ENCODE measurements around the gene SULF2.

SULF2 gene

DNA sequence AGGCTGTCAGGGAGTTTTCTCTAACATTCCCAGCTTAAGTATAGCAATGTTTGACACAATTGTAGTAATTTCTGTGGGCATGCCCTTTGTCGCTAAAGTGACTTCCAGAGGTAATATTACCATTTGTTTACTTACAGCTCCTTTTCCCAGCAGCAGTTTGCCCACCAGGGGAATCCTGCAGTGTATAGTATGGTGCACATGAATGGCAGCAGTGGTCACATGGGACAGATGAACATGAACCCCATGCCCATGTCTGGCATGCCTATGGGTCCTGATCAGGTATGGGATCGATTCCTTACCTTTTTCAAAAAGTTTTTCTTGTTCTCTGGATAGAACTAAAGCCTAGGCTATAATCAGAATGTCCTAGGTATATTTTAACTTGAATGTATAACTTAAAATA lies 132.5 kb downstream of the SULF2 start:
- peaks cover 41% of the 10 kb centered on the region for H3K4me1 ChIP-seq (ENCODE audit: control insufficient read depth, insufficient read depth, low read length)
- no peaks in the 10 kb centered on the region for H3K27me3 ChIP-seq (ENCODE audit: control insufficient read depth, insufficient read depth, low read length)
- no peaks in the 10 kb centered on the region for H3K9me3 ChIP-seq (ENCODE audit: control insufficient read depth, insufficient read depth, low read length)
- H3K27ac ChIP-seq (ENCODE audit: low read depth, low read length): no peak overlapping the region
- H3K4me3 ChIP-seq (ENCODE audit: low read depth, low read length): no peak overlapping the region
- no peak overlapping the region; the same call in 1 of the 2 replicates for H3K9ac ChIP-seq (ENCODE audit: low read depth, low read length)
- peaks cover 48% of the 10 kb centered on the region for H3K36me3 ChIP-seq (ENCODE audit: control insufficient read depth, insufficient read depth, low read length)

- Histone ChIP-seq H3K27ac (ENCODE audit: low read depth, low read length) (no peak overlapping the region), H3K36me3 (ENCODE audit: control insufficient read depth, insufficient read depth, low read length) (peaks cover 51% of the 10 kb centered on the region)
These were observed 133.0 kb downstream of the SULF2 start for GRCh38 chr20:47652301-47652700.

DNA sequence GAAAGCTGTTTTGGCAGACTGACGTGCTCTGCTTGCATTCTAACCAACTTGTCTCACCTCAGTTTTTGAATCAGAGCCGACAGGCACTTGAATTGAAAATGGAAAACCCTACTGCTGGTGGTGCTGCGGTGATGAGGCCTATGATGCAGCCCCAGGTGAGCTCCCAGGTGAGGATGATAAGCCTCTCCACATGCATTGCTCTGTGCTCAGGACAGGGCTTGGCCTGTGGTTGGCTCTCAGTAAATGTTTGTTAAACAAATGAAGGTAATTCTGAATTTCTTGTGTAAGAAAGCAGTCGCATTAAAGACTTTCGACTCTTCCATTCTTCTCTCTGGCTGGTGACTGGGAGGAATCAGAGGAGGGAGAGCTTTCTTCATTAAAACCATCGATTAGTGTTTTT lies 136.3 kb downstream of the SULF2 start:
- Histone ChIP-seq H3K36me3 (ENCODE audit: control insufficient read depth, insufficient read depth, low read length) (peaks cover 55% of the 10 kb centered on the region), H3K4me1 (ENCODE audit: control insufficient read depth, insufficient read depth, low read length) (peaks cover 32% of the 10 kb centered on the region), H3K27ac (ENCODE audit: low read depth, low read length) (peak overlapping the region; percentile 76), H3K9ac (ENCODE audit: low read depth, low read length) (peak overlapping the region; percentile 27; the same call in 1 of the 2 replicates), H3K4me3 (ENCODE audit: low read depth, low read length) (no peak overlapping the region), H3K27me3 (ENCODE audit: control insufficient read depth, insufficient read depth, low read length) (no peaks in the 10 kb centered on the region), H3K9me3 (ENCODE audit: control insufficient read depth, insufficient read depth, low read length) (no peaks in the 10 kb centered on the region)

More at GRCh38 chr20:47652301-47652700, 133.0 kb downstream of the SULF2 start:
- Histone ChIP-seq H3K9me3 (ENCODE audit: control insufficient read depth, insufficient read depth, low read length) (no peaks in the 10 kb centered on the region), H3K4me1 (ENCODE audit: control insufficient read depth, insufficient read depth, low read length) (peaks cover 42% of the 10 kb centered on the region), H3K9ac (ENCODE audit: low read depth, low read length) (no peak overlapping the region), H3K27me3 (ENCODE audit: control insufficient read depth, insufficient read depth, low read length) (no peaks in the 10 kb centered on the region), H3K4me3 (ENCODE audit: low read depth, low read length) (no peak overlapping the region)

- Histone ChIP-seq H3K4me1 (ENCODE audit: control insufficient read depth, insufficient read depth, low read length) (peaks cover 25% of the 10 kb centered on the region), H3K9ac (ENCODE audit: low read depth, low read length) (no peak overlapping the region), H3K27ac (ENCODE audit: low read depth, low read length) (no peak overlapping the region), H3K36me3 (ENCODE audit: control insufficient read depth, insufficient read depth, low read length) (peaks cover 54% of the 10 kb centered on the region), H3K9me3 (ENCODE audit: control insufficient read depth, insufficient read depth, low read length) (no peaks in the 10 kb centered on the region), H3K27me3 (ENCODE audit: control insufficient read depth, insufficient read depth, low read length) (no peaks in the 10 kb centered on the region), H3K4me3 (ENCODE audit: low read depth, low read length) (no peak overlapping the region)
These were observed 137.3 kb downstream of the SULF2 start for GRCh38 chr20:47647994-47648393.

DNA sequence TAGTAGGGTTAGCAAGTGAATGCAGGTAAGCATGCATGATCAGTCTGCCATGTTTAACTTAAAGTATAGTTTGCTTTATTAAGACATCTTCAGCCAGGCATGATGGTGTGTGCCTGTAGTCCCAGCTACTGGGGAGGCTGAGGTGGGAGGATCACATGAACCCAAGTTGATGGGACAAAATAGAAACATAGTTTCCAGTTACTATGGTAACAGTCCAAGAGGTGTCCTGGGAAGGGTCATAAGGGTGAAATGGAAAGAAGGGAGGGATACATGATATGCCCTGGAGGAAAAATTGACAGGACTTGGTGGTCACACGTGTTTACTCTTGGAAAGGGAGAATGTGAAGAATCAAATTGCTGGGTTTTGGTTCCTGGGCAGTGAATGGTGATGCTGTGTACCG lies 139.6 kb downstream of the SULF2 start:
- Histone ChIP-seq H3K27ac (ENCODE audit: low read depth, low read length) (no peak overlapping the region), H3K9ac (ENCODE audit: low read depth, low read length) (no peak overlapping the region), H3K4me3 (ENCODE audit: low read depth, low read length) (no peak overlapping the region), H3K4me1 (ENCODE audit: control insufficient read depth, insufficient read depth, low read length) (peaks cover 25% of the 10 kb centered on the region), H3K36me3 (ENCODE audit: control insufficient read depth, insufficient read depth, low read length) (peaks cover 48% of the 10 kb centered on the region), H3K9me3 (ENCODE audit: control insufficient read depth, insufficient read depth, low read length) (no peaks in the 10 kb centered on the region), H3K27me3 (ENCODE audit: control insufficient read depth, insufficient read depth, low read length) (no peaks in the 10 kb centered on the region)

GRCh38 chr20:47642624-47643023 lies 142.7 kb downstream of the SULF2 start:
- Histone ChIP-seq H3K9ac (ENCODE audit: low read depth, low read length) (no peak overlapping the region), H3K4me1 (ENCODE audit: control insufficient read depth, insufficient read depth, low read length) (0 out of 2 replicates have a peak, but pooled peaks cover 3% of the 10 kb centered on the region), H3K4me3 (ENCODE audit: low read depth, low read length) (no peak overlapping the region), H3K36me3 (ENCODE audit: control insufficient read depth, insufficient read depth, low read length) (peaks cover 69% of the 10 kb centered on the region), H3K27me3 (ENCODE audit: control insufficient read depth, insufficient read depth, low read length) (no peaks in the 10 kb centered on the region), H3K9me3 (ENCODE audit: control insufficient read depth, insufficient read depth, low read length) (no peaks in the 10 kb centered on the region), H3K27ac (ENCODE audit: low read depth, low read length) (no peak overlapping the region)

DNA sequence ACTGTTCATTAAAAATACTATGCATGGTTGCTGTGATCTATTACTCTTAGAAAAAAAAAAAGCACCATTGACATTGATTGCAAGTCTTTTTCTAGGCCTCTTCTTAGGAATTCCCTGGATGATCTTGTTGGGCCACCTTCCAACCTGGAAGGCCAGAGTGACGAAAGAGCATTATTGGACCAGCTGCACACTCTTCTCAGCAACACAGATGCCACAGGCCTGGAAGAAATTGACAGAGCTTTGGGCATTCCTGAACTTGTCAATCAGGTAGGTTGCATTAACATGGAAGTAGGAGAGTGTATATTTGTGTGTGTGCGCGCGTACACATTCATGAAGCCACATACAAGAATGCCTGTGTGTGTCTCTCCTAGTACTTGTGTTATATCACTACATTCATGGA lies 143.2 kb downstream of the SULF2 start:
- H3K9ac ChIP-seq (ENCODE audit: low read depth, low read length): no peak overlapping the region

GRCh38 chr20:47638851-47639250 lies 146.4 kb downstream of the SULF2 start:
- H3K4me3 ChIP-seq (ENCODE audit: low read depth, low read length): no peak overlapping the region
- H3K9me3 ChIP-seq (ENCODE audit: control insufficient read depth, insufficient read depth, low read length): no peaks in the 10 kb centered on the region
- no peaks in the 10 kb centered on the region for H3K27me3 ChIP-seq (ENCODE audit: control insufficient read depth, insufficient read depth, low read length)
- no peak overlapping the region for H3K9ac ChIP-seq (ENCODE audit: low read depth, low read length)
- H3K27ac ChIP-seq (ENCODE audit: low read depth, low read length): no peak overlapping the region
- no peaks in the 10 kb centered on the region for H3K4me1 ChIP-seq (ENCODE audit: control insufficient read depth, insufficient read depth, low read length)
- peaks cover 76% of the 10 kb centered on the region for H3K36me3 ChIP-seq (ENCODE audit: control insufficient read depth, insufficient read depth, low read length)

More for the DNA sequence above, 143.2 kb downstream of the SULF2 start:
- Histone ChIP-seq H3K9me3 (ENCODE audit: control insufficient read depth, insufficient read depth, low read length) (no peaks in the 10 kb centered on the region), H3K4me3 (ENCODE audit: low read depth, low read length) (no peak overlapping the region), H3K36me3 (ENCODE audit: control insufficient read depth, insufficient read depth, low read length) (peaks cover 69% of the 10 kb centered on the region), H3K27me3 (ENCODE audit: control insufficient read depth, insufficient read depth, low read length) (no peaks in the 10 kb centered on the region), H3K27ac (ENCODE audit: low read depth, low read length) (no peak overlapping the region), H3K4me1 (ENCODE audit: control insufficient read depth, insufficient read depth, low read length) (no peaks in the 10 kb centered on the region)

DNA sequence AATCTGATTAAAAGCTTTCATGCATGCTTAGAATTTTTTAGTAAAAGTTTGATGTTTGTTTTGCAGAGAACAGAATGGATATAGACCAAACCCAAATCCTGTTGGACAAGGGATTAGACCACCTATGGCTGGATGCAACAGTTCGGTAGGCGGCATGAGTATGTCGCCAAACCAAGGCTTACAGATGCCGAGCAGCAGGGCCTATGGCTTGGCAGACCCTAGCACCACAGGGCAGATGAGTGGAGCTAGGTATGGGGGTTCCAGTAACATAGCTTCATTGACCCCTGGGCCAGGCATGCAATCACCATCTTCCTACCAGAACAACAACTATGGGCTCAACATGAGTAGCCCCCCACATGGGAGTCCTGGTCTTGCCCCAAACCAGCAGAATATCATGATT lies 150.0 kb downstream of the SULF2 start:
- Histone ChIP-seq H3K4me1 (ENCODE audit: control insufficient read depth, insufficient read depth, low read length) (no peaks in the 10 kb centered on the region), H3K4me3 (ENCODE audit: low read depth, low read length) (no peak overlapping the region), H3K27ac (ENCODE audit: low read depth, low read length) (no peak overlapping the region), H3K36me3 (ENCODE audit: control insufficient read depth, insufficient read depth, low read length) (peaks cover 67% of the 10 kb centered on the region), H3K9me3 (ENCODE audit: control insufficient read depth, insufficient read depth, low read length) (no peaks in the 10 kb centered on the region), H3K9ac (ENCODE audit: low read depth, low read length) (no peak overlapping the region), H3K27me3 (ENCODE audit: control insufficient read depth, insufficient read depth, low read length) (no peaks in the 10 kb centered on the region)

DNA sequence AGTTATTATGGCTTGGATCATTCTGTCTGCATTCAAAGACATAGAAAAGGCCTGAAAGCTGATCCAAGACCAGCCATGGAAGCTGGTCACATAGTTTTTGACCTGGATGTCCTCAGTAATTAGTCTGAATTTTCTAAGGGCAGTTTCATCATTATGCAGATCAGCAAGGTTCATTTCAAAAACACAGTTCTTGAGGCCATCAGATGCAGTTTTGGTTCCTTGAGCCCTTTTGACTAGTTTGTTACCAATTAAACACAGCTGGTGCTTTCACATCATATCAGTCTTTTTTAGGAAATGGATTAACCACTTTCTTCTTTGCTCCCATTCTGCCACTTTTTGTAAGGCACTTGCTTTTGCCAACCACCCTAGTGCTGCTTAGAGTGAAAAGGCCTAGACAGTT lies 154.2 kb downstream of the SULF2 start:
- H3K27me3 ChIP-seq (ENCODE audit: control insufficient read depth, insufficient read depth, low read length): no peaks in the 10 kb centered on the region
- peaks cover 56% of the 10 kb centered on the region for H3K36me3 ChIP-seq (ENCODE audit: control insufficient read depth, insufficient read depth, low read length)
- no peaks in the 10 kb centered on the region for H3K4me1 ChIP-seq (ENCODE audit: control insufficient read depth, insufficient read depth, low read length)
- no peak overlapping the region for H3K9ac ChIP-seq (ENCODE audit: low read depth, low read length)
- H3K9me3 ChIP-seq (ENCODE audit: control insufficient read depth, insufficient read depth, low read length): no peaks in the 10 kb centered on the region
- H3K27ac ChIP-seq (ENCODE audit: low read depth, low read length): no peak overlapping the region
- no peak overlapping the region for H3K4me3 ChIP-seq (ENCODE audit: low read depth, low read length)

- H3K36me3 ChIP-seq (ENCODE audit: control insufficient read depth, insufficient read depth, low read length): peaks cover 55% of the 10 kb centered on the region
- H3K27me3 ChIP-seq (ENCODE audit: control insufficient read depth, insufficient read depth, low read length): no peaks in the 10 kb centered on the region
- no peak overlapping the region for H3K27ac ChIP-seq (ENCODE audit: low read depth, low read length)
- H3K9ac ChIP-seq (ENCODE audit: low read depth, low read length): no peak overlapping the region
- no peaks in the 10 kb centered on the region for H3K9me3 ChIP-seq (ENCODE audit: control insufficient read depth, insufficient read depth, low read length)
- H3K4me1 ChIP-seq (ENCODE audit: control insufficient read depth, insufficient read depth, low read length): no peaks in the 10 kb centered on the region
- H3K4me3 ChIP-seq (ENCODE audit: low read depth, low read length): no peak overlapping the region
These were observed 155.4 kb downstream of the SULF2 start for GRCh38 chr20:47629907-47630306.

DNA sequence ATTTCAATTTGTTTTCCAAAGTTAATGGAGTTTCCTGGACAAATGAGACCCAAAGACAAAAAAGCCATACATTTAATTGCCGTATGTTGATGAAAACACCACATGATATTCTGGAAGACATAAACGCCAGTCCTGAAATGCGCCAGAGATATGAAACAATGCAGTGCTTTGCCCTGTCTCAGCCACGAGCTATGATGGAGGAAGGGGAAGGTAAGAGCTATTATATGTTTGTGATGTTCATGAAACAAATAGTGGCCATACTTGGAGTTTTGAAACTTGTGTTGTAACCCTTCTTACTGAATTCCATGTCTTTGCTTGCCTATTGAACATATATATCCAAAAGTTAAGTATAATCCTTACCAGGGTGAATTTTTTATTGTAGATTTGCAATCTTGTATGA lies 157.7 kb downstream of the SULF2 start:
- no peaks in the 10 kb centered on the region for H3K27me3 ChIP-seq (ENCODE audit: control insufficient read depth, insufficient read depth, low read length)
- H3K9me3 ChIP-seq (ENCODE audit: control insufficient read depth, insufficient read depth, low read length): no peaks in the 10 kb centered on the region
- peaks cover 57% of the 10 kb centered on the region for H3K36me3 ChIP-seq (ENCODE audit: control insufficient read depth, insufficient read depth, low read length)
- H3K27ac ChIP-seq (ENCODE audit: low read depth, low read length): no peak overlapping the region
- H3K4me1 ChIP-seq (ENCODE audit: control insufficient read depth, insufficient read depth, low read length): no peaks in the 10 kb centered on the region
- no peak overlapping the region for H3K9ac ChIP-seq (ENCODE audit: low read depth, low read length)
- no peak overlapping the region for H3K4me3 ChIP-seq (ENCODE audit: low read depth, low read length)

Measured in HUES48 (cell line).